Common myeloid progenitor, CD34-positive (primary cell): Measurements from ENCODE around the gene SYNPO2L.

Experiments used
- CTCF ChIA-PET: fragments of 350-600 bp; sonication (Branson Sonifier 250); formaldehyde crosslinking; loops from one replicate; lab custom pipeline; 2021; ENCODE audit warnings: antibody characterized with exemption; lab: Charles Lee
- POLR2A ChIA-PET: fragments of 350-600 bp; sonication (Branson Sonifier 250); formaldehyde crosslinking; loops from one replicate; lab custom pipeline; 2021; ENCODE audit warnings: antibody characterized with exemption; lab: Charles Lee
- DNase-seq, 3 donors: peaks; one replicate each; pipeline versions ENCODE4 v3.0.0 to v3.0.0-alpha.2; 2013
- H3K27ac ChIP-seq, 2 experiments: 1 replicate in 1 of 2; 2 replicates in 1 of 2; pipeline ENCODE4 v1.7.0; 2013; ENCODE audit warnings: inconsistent platforms in 2 of 2, low read length in 2 of 2, mild to moderate bottlenecking in 2 of 2, low read depth in 1 of 2, moderate library complexity in 1 of 2; ENCODE audit not compliant: severe bottlenecking in 2 of 2, insufficient read depth in 1 of 2, poor library complexity in 1 of 2
- H3K27me3 ChIP-seq, 5 experiments: replicated peaks in 2 of 5; 1 replicate in 3 of 5; 2 replicates in 2 of 5; pipeline versions ENCODE4 v1.6.1 to v1.7.0; 2013; ENCODE audit warnings: low read length in 4 of 5, mild to moderate bottlenecking in 2 of 5, moderate library complexity in 2 of 5, inconsistent platforms in 1 of 5; ENCODE audit not compliant: insufficient read depth in 5 of 5, control insufficient read depth in 4 of 5
- H3K36me3 ChIP-seq, 4 experiments: 1 replicate in 2 of 4; 2 replicates in 2 of 4; pipeline versions ENCODE4 v1.6.1 to v1.7.0; 2013; ENCODE audit warnings: low read length in 3 of 4, control low read depth in 1 of 4, mild to moderate bottlenecking in 1 of 4; ENCODE audit not compliant: control insufficient read depth in 4 of 4, insufficient read depth in 4 of 4
- H3K4me1 ChIP-seq, 4 experiments: 1 replicate in 3 of 4; 2 replicates in 1 of 4; pipeline versions ENCODE4 v1.6.1 to v1.7.1; 2013; ENCODE audit warnings: low read length in 3 of 4, mild to moderate bottlenecking in 3 of 4, control low read depth in 1 of 4, inconsistent platforms in 1 of 4, moderate library complexity in 1 of 4; ENCODE audit not compliant: control insufficient read depth in 4 of 4, insufficient read depth in 4 of 4; ENCODE audit errors: control extremely low read depth in 1 of 4
- H3K4me3 ChIP-seq, 7 experiments: 1 replicate in 4 of 7; 2 replicates in 3 of 7; pipeline versions ENCODE4 v1.5.1 to v1.7.0; 2013; ENCODE audit warnings: mild to moderate bottlenecking in 7 of 7, low read length in 6 of 7, moderate library complexity in 6 of 7, inconsistent platforms in 2 of 7, low read depth in 2 of 7, control low read depth in 1 of 7; ENCODE audit not compliant: insufficient read depth in 4 of 7, control insufficient read depth in 1 of 7; ENCODE audit errors: extremely low read depth in 1 of 7
- H3K9me3 ChIP-seq, 5 experiments: 1 replicate in 4 of 5; 2 replicates in 1 of 5; pipeline versions ENCODE4 v1.6.1 to v1.7.1; 2013; ENCODE audit warnings: low read length in 4 of 5, mild to moderate bottlenecking in 2 of 5, inconsistent platforms in 1 of 5, low read depth in 1 of 5, moderate library complexity in 1 of 5; ENCODE audit not compliant: control insufficient read depth in 4 of 5, insufficient read depth in 2 of 5; ENCODE audit errors: control extremely low read depth in 1 of 5
- WGBS: methylation state at CpG from one replicate; pipeline ENCODE4 v1.1.5; 2013; ENCODE audit not compliant: insufficient coverage; 5-methylcytosine and 5-hydroxymethylcytosine counted together

SYNPO2L gene

DNA sequence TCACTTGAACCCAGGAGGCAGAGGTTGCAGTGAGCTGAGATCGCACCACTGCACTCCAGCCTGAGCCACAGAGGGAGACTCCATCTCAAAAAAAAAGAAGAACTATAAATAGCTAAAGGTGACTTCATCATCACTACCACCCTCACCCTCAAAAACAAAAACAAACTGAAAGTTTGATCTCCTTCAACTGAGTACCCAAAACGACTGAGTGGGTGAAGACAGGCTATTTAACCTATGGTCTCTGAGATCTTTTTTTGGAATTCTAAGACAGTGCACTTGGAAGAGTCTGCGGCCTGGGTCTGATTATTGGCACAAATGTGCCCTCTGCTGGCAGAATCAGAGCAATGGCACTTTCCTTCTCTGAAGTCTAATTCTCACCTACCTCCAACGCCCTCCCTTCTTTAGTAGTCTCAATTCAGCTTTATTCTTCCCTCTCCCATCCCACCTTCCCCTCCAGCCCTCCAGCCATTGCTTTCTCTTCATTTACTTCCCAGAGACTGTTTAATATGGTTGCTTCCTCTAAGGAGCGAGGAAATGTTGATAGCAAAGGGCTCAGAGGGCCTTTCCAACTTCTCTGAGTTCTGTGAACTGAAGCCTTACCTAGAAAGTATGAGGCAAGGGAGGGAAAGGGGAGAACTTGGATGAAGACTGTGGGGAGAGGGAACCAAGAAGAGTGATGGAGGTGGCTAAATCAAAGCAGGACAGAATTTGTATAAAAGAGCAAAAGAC is 11.7 kb downstream of the SYNPO2L start:
- Histone ChIP-seq H3K27me3 (no peaks in the 10 kb centered on the region), H3K36me3 (no peaks in the 10 kb centered on the region), H3K9me3 (no peaks in the 10 kb centered on the region), H3K4me3 (peak overlapping the region in 4 of 7 experiments; percentile 4 to 70 (median 34)), H3K27ac (no peak overlapping the region), H3K4me1 (peaks cover 0 to 34% (median 18%) of the 10 kb centered on the region in 4 experiments)
- 18% methylated on average over 5 of the region's 5 CpGs for WGBS
- POLR2A ChIA-PET, result interaction anchor here (1.3 kb wide), 1 partner anchor 110 kb away, joined by 4 read pairs; no protein-coding TSS in a partner anchor
- CTCF ChIA-PET, result interaction anchor here (0.7 to 6.3 kb wide), 20 partner anchors 10 to 143 kb away, joined by 3 to 98 read pairs (median 4); no protein-coding TSS in a partner anchor
- peak; percentile 74 to 80 (median 75) for DNase-seq

DNA sequence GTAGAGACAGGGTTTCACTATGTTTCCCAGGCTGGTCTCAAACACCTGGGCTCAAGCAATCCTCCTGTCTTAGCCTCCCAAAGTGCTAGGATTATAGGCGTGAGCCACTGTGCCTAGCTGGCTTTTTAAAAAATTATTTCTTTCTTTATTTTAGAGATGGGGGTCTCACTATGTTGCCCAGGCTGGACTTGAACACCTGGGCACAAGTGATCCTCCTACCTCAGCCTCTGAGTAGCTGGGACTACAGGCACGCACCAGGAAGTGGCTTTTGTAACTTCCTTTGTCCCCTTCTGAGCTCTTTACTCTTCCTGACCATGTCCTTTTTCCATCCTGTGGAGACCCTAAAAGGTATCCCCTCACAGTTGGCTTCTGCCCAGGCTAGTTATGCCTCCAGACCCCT is 12.5 kb downstream of the SYNPO2L start:
- 44% methylated on average over 1 of the region's 2 CpGs for whole genome bisulfite sequencing
- DNase-seq, result no peak
- ChIA-PET POLR2A (interaction anchor here (1.3 kb wide), 1 partner anchor 109 kb away, joined by 4 read pairs; no protein-coding TSS in a partner anchor), CTCF (interaction anchor here (0.7 to 6.3 kb wide), 18 partner anchors 11 to 142 kb away, joined by 3 to 98 read pairs (median 4); no protein-coding TSS in a partner anchor)
- no peaks in the 10 kb centered on the region for H3K36me3 ChIP-seq
- no peaks in the 10 kb centered on the region for H3K9me3 ChIP-seq
- H3K4me1 ChIP-seq, result peaks cover 0 to 33% (median 16%) of the 10 kb centered on the region in 4 experiments
- no peaks in the 10 kb centered on the region for H3K27me3 ChIP-seq
- H3K27ac ChIP-seq, result no peak overlapping the region
- H3K4me3 ChIP-seq, result no peak overlapping the region

DNA sequence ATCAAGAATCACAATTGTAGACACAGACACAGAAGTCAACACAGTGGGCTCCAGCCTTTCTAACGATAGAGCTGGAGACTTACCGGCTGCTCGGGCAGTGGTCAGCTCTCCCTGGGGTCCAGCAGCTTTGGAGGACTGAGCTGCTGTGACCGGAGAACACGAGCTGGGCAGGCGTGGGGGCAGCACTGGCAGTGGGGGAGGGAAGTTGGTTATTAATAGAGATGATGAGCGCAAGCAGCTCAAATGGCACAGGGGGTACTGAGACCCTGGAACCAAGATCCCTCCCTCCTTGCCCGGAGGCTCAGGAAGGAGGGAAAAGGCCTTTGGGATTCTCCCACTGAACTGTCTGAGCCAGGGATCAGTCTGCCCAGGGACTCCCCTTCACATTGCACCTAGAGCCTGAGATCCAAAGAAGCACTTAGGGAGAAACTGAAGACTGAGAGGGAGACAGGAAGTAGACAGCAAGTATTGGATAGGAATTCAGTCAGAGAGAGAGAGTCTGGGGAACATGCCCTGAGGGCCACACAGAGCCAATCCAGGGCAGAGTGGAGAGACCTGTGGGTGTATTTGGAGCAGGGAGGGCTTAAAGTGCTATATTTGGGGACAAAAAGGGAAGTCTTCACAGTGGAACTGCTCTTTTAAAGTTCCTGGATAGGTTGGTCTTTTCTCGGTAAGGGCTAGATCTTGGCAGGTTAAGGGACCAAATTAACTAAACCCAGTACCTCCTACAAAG is 14.3 kb downstream of the SYNPO2L start, which contains the start of gene MYOZ1:
MYOZ1 (minus strand) TSS at position 147 of the 733 bp plus-strand sequence. CDS start 1,457 bp downstream, outside the sequence.
- H3K4me3 ChIP-seq, result no peak within 1 kb of the TSS
- no peak within 1 kb of the TSS for H3K27ac ChIP-seq
- no peaks in the 10 kb centered on the region for H3K36me3 ChIP-seq
- ChIA-PET POLR2A (no interaction called here), CTCF (interaction anchor here (0.8 to 5.0 kb wide), 4 partner anchors 11 to 112 kb away, joined by 3 to 28 read pairs (median 6); no protein-coding TSS in a partner anchor)
- H3K9me3 ChIP-seq, result no peaks in the 10 kb centered on the region
- DNase-seq, result peak in 1 of 3 donors; percentile 18
- H3K4me1 ChIP-seq, result peaks cover 0 to 23% (median 5%) of the 10 kb centered on the region in 4 experiments
- H3K27me3 ChIP-seq, result no peaks in the 10 kb centered on the region
- WGBS, result 90% methylated on average over 7 of the region's 9 CpGs

DNA sequence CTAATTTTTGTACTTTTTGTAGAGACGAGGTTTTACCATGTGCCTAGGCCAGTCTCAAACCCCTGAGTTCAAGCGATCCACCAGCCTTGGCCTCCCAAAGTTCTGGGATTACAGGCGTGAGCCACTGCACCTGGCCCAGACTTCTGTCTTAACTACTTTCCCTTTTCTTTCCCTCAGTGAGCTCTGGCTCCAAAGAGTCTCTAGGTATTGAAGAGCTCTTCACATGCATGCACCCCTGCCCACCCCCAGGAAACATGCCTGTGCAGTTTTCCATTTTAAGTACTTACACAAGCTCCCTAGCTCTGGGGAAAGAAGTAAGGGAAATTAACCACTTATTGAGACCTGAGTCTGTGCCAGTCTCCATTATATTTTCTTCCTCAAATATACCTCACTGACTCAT is 16.5 kb downstream of the SYNPO2L start:
- Histone ChIP-seq H3K9me3 (no peaks in the 10 kb centered on the region), H3K4me3 (no peak overlapping the region), H3K27me3 (no peaks in the 10 kb centered on the region), H3K36me3 (no peaks in the 10 kb centered on the region), H3K4me1 (peaks cover 0 to 23% (median 5%) of the 10 kb centered on the region in 4 experiments), H3K27ac (no peak overlapping the region)
- no peak for DNase-seq
- POLR2A ChIA-PET, result no interaction called here
- CTCF ChIA-PET, result interaction anchor here (5.0 kb wide), 1 partner anchor 110 kb away, joined by 28 read pairs; no protein-coding TSS in a partner anchor
- 100% methylated on average over 3 of the region's 3 CpGs for WGBS

DNA sequence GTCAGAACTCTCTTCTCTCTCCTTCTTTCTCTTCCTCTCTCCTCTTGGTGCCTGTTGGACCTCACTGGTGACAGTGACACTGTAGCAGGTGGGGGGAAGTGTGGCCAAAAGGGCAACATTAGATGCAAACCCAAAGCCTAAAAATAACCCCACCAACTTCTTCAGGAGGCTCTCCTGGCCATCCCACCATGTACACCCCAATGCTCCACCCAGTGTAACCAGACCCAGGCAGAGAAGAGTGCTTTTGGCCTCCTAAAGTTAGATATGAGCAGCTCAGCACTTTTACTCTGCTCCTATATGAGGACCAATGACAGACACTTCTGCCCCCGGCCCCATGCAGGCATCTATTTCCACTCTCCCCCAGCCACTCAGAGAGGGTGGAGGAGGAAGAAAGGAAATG is 20.0 kb downstream of the SYNPO2L start:
- H3K4me3 ChIP-seq, result no peak overlapping the region
- H3K36me3 ChIP-seq, result no peaks in the 10 kb centered on the region
- no peak overlapping the region for H3K27ac ChIP-seq
- POLR2A ChIA-PET, result no interaction called here
- H3K4me1 ChIP-seq, result no peaks in the 10 kb centered on the region
- no peaks in the 10 kb centered on the region for H3K9me3 ChIP-seq
- H3K27me3 ChIP-seq, result no peaks in the 10 kb centered on the region
- WGBS, result no CpG with 5 or more reads among the region's 1 CpG
- CTCF ChIA-PET, result interaction anchor here (1.4 to 2.2 kb wide), 2 partner anchors 10 to 12 kb away, joined by 3 to 4 read pairs; no protein-coding TSS in a partner anchor
- no peak for DNase-seq

DNA sequence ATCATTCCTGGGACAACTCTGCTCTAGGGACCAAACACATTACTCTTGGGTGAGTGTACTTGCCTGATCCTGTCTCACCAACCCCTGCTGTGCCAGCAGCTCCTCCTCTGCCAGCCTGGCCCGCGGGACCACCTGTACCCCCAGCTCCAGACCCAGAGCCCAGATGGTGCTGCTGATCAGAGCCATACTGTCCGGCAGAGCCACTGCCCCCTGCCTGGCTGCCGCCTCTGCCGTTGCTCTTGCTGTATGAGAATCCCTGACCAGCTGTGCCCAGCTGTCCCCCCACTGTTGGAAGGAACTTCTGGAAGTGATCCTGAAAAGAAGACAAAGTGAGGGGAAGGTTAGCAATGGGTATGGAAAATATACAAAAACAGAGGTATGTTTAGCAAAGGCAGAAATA is 21.4 kb downstream of the SYNPO2L start:
- DNase-seq, result no peak
- Histone ChIP-seq H3K4me1 (no peaks in the 10 kb centered on the region), H3K4me3 (no peak overlapping the region), H3K9me3 (no peaks in the 10 kb centered on the region), H3K27me3 (no peaks in the 10 kb centered on the region), H3K36me3 (no peaks in the 10 kb centered on the region), H3K27ac (no peak overlapping the region)
- WGBS, result 100% methylated on average over 2 of the region's 5 CpGs
- ChIA-PET POLR2A (interaction anchor here (0.6 kb wide), 1 partner anchor 12 kb away, joined by 3 read pairs; no protein-coding TSS in a partner anchor), CTCF (interaction anchor here (0.6 to 3.2 kb wide), 3 partner anchors 10 to 40 kb away, joined by 3 to 18 read pairs (median 4); no protein-coding TSS in a partner anchor)
